GM21529 (cell line): ENCODE measurements around the gene CDC14C.

ENCODE experiments used
- ATAC-seq: cut with Tn5 transposase; IDR thresholded peaks from one replicate; pipeline ENCODE4 v1.9.1; 2021; ENCODE audit not compliant: unreplicated experiment

Gene CDC14C

GRCh38 chr7:48971173-48971572 is 46.8 kb downstream of the CDC14C start:
- ATAC-seq, result no peak

- no peak for ATAC-seq
Observed at GRCh38 chr7:48976253-48976652, 51.9 kb downstream of the CDC14C start.

- ATAC-seq, result no peak
Observed at GRCh38 chr7:48976850-48977249, 52.5 kb downstream of the CDC14C start.
